ENCODE results near the gene PRPF38B. TPM values are rescaled to one million over a fixed set of nuclear protein-coding genes. Genes with fewer than 3 reads are reported as not detected.

The PRPF38B gene
- total RNA-seq, 1 donor = 31.0 TPM

Other genes with a start within 250 kb of the PRPF38B start
- gene NBPF6, start 242.0 kb upstream of the PRPF38B start, total RNA-seq = under 0.01 TPM
- gene EEIG2, start 132.2 kb upstream of the PRPF38B start, total RNA-seq = 15.3 TPM
- gene HENMT1, start 31.2 kb upstream of the PRPF38B start, total RNA-seq = 23.7 TPM
- under 0.01 TPM for gene FNDC7, start 20.6 kb downstream of the PRPF38B start, total RNA-seq
- 19.9 TPM for gene STXBP3, start 54.4 kb downstream of the PRPF38B start, total RNA-seq
- gene AKNAD1, start 164.8 kb downstream of the PRPF38B start, total RNA-seq = 0.81 TPM
- 24.2 TPM for gene GPSM2, start 184.7 kb downstream of the PRPF38B start, total RNA-seq

All from hematopoietic multipotent progenitor cell (in vitro differentiated cells).